DOHH2 (cell line): Measurements from ENCODE around the gene CBR3.
"Not testable (repeated sequence)": the region's sequence is repeated elsewhere in the genome, so short reads cannot be mapped to it uniquely, and the experiment has no call there.

Source experiments
- EZH2phosphoT487 ChIP-seq: fragments of 200-600 bp; sonication (generic); IDR thresholded peaks from 2 replicates; pipeline ENCODE4 v1.6.1; 2017; ENCODE audit warnings: borderline replicate concordance, mild to moderate bottlenecking, antibody characterized with exemption, low read length, moderate library complexity, mixed read lengths
- TF ChIP-seq, protein P1 (sequence below): fragments of 200-600 bp; sonication (generic); IDR thresholded peaks from one replicate; pipeline ENCODE4 v1.5.1; 2014; ENCODE audit warnings: antibody characterized with exemption, mild to moderate bottlenecking, low read depth, low read length; ENCODE audit not compliant: poor library complexity, severe bottlenecking

DNA sequence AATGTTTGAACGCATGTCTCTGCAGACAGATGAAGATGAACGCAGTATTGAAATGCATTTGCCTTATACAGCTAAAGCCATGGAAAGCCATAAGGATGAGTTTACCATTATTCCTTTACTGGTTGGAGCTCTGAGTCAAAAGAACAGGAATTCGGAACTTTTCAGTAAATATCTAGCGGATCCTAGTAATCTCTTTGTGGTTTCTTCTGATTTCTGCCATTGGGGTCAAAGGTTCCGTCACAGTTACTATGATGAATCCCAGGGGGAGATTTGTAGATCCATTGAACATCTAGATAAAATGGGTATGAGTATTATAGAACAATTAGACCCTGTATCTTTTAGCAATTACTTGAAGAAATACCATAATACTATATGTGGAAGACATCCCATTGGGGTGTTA is 4.0 kb upstream of the CBR3 start:
- TF ChIP-seq, protein P1, sequence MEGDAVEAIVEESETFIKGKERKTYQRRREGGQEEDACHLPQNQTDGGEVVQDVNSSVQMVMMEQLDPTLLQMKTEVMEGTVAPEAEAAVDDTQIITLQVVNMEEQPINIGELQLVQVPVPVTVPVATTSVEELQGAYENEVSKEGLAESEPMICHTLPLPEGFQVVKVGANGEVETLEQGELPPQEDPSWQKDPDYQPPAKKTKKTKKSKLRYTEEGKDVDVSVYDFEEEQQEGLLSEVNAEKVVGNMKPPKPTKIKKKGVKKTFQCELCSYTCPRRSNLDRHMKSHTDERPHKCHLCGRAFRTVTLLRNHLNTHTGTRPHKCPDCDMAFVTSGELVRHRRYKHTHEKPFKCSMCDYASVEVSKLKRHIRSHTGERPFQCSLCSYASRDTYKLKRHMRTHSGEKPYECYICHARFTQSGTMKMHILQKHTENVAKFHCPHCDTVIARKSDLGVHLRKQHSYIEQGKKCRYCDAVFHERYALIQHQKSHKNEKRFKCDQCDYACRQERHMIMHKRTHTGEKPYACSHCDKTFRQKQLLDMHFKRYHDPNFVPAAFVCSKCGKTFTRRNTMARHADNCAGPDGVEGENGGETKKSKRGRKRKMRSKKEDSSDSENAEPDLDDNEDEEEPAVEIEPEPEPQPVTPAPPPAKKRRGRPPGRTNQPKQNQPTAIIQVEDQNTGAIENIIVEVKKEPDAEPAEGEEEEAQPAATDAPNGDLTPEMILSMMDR, result not testable (repeated sequence)
- not testable (repeated sequence) for TF ChIP-seq EZH2phosphoT487
